SK-N-SH (cell line): ENCODE data around the gene IRAK2. TPM values are rescaled to one million over a fixed set of nuclear protein-coding genes. Genes with fewer than 3 reads are reported as not detected.

Experiments
- CTCF ChIA-PET: fragments of 300-600, 350-600 bp; formaldehyde crosslinking; extraction: SDS; loops from one replicate; lab custom pipeline; 2021; lab: Yijun Ruan, JAX
- POLR2A ChIA-PET: fragments of 350-600 bp; sonication (Branson Sonifier 250); formaldehyde crosslinking; extraction: SDS; loops from one replicate; lab custom pipeline; 2020; ENCODE audit warnings: antibody characterized with exemption, inconsistent platforms; lab: Yijun Ruan, JAX
- DNase-seq: peaks from one replicate; pipeline ENCODE4 v3.0.0; 2012
- H2AFZ ChIP-seq: fragments of 200-600 bp; sonication (generic); 2 replicates; pipeline ENCODE4 v1.8.1; 2016; ENCODE audit warnings: antibody characterized with exemption, mild to moderate bottlenecking, low read depth
- H3F3A ChIP-seq: fragments of 200-600 bp; sonication (generic); replicated peaks from 2 replicates; pipeline ENCODE3; 2016; ENCODE audit warnings: antibody characterized with exemption, mild to moderate bottlenecking; ENCODE audit not compliant: insufficient read depth
- H3K27ac ChIP-seq, 2 experiments: fragments of 200-500 bp in 1 of 2; fragments of 200-600 bp in 1 of 2; sonication (Bioruptor generic) in 1 of 2; sonication (generic), shearing (Covaris generic) in 1 of 2; 2 replicates each; pipeline versions ENCODE4 v1.5.1 to v1.6.1; 2014 to 2016; ENCODE audit warnings: low read depth in 2 of 2, inconsistent platforms in 1 of 2, low read length in 1 of 2, mild to moderate bottlenecking in 1 of 2, mixed read lengths in 1 of 2
- H3K27me3 ChIP-seq: fragments of 200-600 bp; sonication (generic), shearing (Covaris generic); 2 replicates; pipeline ENCODE4 v1.6.1; 2016; ENCODE audit warnings: mixed run types; ENCODE audit not compliant: insufficient read depth
- H3K36me3 ChIP-seq, 2 experiments: fragments of 200-500 bp in 1 of 2; fragments of 200-600 bp in 1 of 2; sonication (Bioruptor generic) in 1 of 2; sonication (generic) in 1 of 2; replicated peaks in 1 of 2; 2 replicates each; pipeline versions ENCODE3 to v1.5.1; 2014 to 2016; ENCODE audit warnings: low read length in 1 of 2, mild to moderate bottlenecking in 1 of 2; ENCODE audit not compliant: insufficient read depth in 2 of 2, control insufficient read depth in 1 of 2
- H3K4me1 ChIP-seq, 2 experiments: fragments of 200-500 bp in 1 of 2; fragments of 200-600 bp in 1 of 2; sonication (Bioruptor generic) in 1 of 2; sonication (generic), shearing (Covaris generic) in 1 of 2; 2 replicates each; pipeline versions ENCODE4 v1.5.1 to v1.6.1; 2014 to 2016; ENCODE audit warnings: low read depth in 1 of 2, low read length in 1 of 2, mixed run types in 1 of 2; ENCODE audit not compliant: insufficient read depth in 2 of 2, control insufficient read depth in 1 of 2
- H3K4me2 ChIP-seq: fragments of 200-600 bp; sonication (generic), shearing (Covaris generic); 2 replicates; pipeline ENCODE4 v1.6.1; 2017; ENCODE audit warnings: mixed run types
- H3K4me3 ChIP-seq, 2 experiments: fragments of 200-500 bp in 1 of 2; fragments of 200-600 bp in 1 of 2; sonication (Bioruptor generic) in 1 of 2; sonication (generic), shearing (Covaris generic) in 1 of 2; 2 replicates each; pipeline versions ENCODE4 v1.5.1 to v1.8.1; 2014 to 2016; ENCODE audit warnings: low read depth in 2 of 2, inconsistent platforms in 1 of 2, low read length in 1 of 2, mild to moderate bottlenecking in 1 of 2, mixed read lengths in 1 of 2, moderate library complexity in 1 of 2
- H3K79me2 ChIP-seq: fragments of 200-600 bp; sonication (generic); 2 replicates; pipeline ENCODE4 v1.8.1; 2017; ENCODE audit warnings: mild to moderate bottlenecking; ENCODE audit not compliant: insufficient read depth
- H3K9ac ChIP-seq: fragments of 200-600 bp; sonication (generic); 2 replicates; pipeline ENCODE4 v1.6.1; 2017; ENCODE audit warnings: mixed run types
- H3K9me2 ChIP-seq: fragments of 200-600 bp; sonication (generic); 2 replicates; pipeline ENCODE4 v1.6.1; 2017; ENCODE audit warnings: mixed run types
- H3K9me3 ChIP-seq: fragments of 200-600 bp; sonication (generic); 2 replicates; pipeline ENCODE4 v1.6.1; 2017; ENCODE audit warnings: mixed run types, mild to moderate bottlenecking, moderate library complexity
- H4K20me1 ChIP-seq: fragments of 200-600 bp; sonication (generic); 2 replicates; pipeline ENCODE4 v1.6.1; 2017; ENCODE audit warnings: mild to moderate bottlenecking, mixed run types; ENCODE audit not compliant: insufficient read depth
- CHD2 ChIP-seq: fragments of 150-350 bp; IDR thresholded peaks from 2 replicates; pipeline ENCODE4 v1.6.1; 2018; ENCODE audit warnings: low read length; ENCODE audit not compliant: partially characterized antibody
- CTCF ChIP-seq: fragments of 200-600 bp; sonication (generic); IDR thresholded peaks from 2 replicates; pipeline ENCODE4 v1.6.1; 2017; ENCODE audit warnings: antibody characterized with exemption, mild to moderate bottlenecking, moderate library complexity
- FOSL2 ChIP-seq: IDR thresholded peaks from 2 replicates; pipeline ENCODE4 v1.4.0; 2012; ENCODE audit warnings: low read depth, mild to moderate bottlenecking, moderate library complexity, borderline replicate concordance
- FOXJ3 ChIP-seq: sonication (generic); formaldehyde crosslinking; IDR thresholded peaks from 2 replicates; pipeline ENCODE4 v1.5.1; 2020; ENCODE audit warnings: mild to moderate bottlenecking, missing genetic modification reagents
- FOXM1 ChIP-seq: IDR thresholded peaks from 2 replicates; pipeline ENCODE4 v1.4.0; 2012; ENCODE audit warnings: low read depth, mild to moderate bottlenecking
- GABPA ChIP-seq: IDR thresholded peaks from 2 replicates; pipeline ENCODE4 v1.4.0; 2012; ENCODE audit warnings: low read depth, mild to moderate bottlenecking
- GATA2 ChIP-seq: sonication (generic); formaldehyde crosslinking; IDR thresholded peaks from 2 replicates; pipeline ENCODE4 v1.5.0; 2020; ENCODE audit warnings: mild to moderate bottlenecking, missing genetic modification reagents
- IRF3 ChIP-seq: fragments of 150-350 bp; IDR thresholded peaks from 2 replicates; pipeline ENCODE4 v1.6.1; 2016; ENCODE audit warnings: mild to moderate bottlenecking, low read depth, low read length
- MAX ChIP-seq: IDR thresholded peaks from 2 replicates; pipeline ENCODE4 v1.4.0; 2012; ENCODE audit warnings: low read depth
- PBX3 ChIP-seq: IDR thresholded peaks from 2 replicates; pipeline ENCODE4; 2012
- POLR2AphosphoS5 ChIP-seq: IDR thresholded peaks from 2 replicates; pipeline ENCODE4 v1.6.1; 2012; ENCODE audit warnings: low read depth, low read length
- RAD21 ChIP-seq: IDR thresholded peaks from 2 replicates; pipeline ENCODE4 v1.6.1; 2012; ENCODE audit warnings: mild to moderate bottlenecking, low read length
- RCOR1 ChIP-seq: fragments of 150-350 bp; IDR thresholded peaks from 2 replicates; pipeline ENCODE4 v1.6.1; 2017; ENCODE audit warnings: antibody characterized with exemption, low read length
- RFX5 ChIP-seq: IDR thresholded peaks from 2 replicates; pipeline ENCODE4 v1.6.1; 2012; ENCODE audit warnings: mild to moderate bottlenecking, improper control_type of control experiment, low read length
- TCF12 ChIP-seq: IDR thresholded peaks from 2 replicates; pipeline ENCODE4 v1.4.0; 2012
- TEAD4 ChIP-seq: IDR thresholded peaks from 2 replicates; pipeline ENCODE4 v1.4.0; 2012; ENCODE audit warnings: mild to moderate bottlenecking, borderline replicate concordance; ENCODE audit not compliant: insufficient read depth
- USF1 ChIP-seq: IDR thresholded peaks from 2 replicates; pipeline ENCODE4 v1.4.0; 2012; ENCODE audit warnings: low read depth, borderline replicate concordance
- USF2 ChIP-seq: fragments of 150-350 bp; IDR thresholded peaks from 2 replicates; pipeline ENCODE4 v1.6.1; 2017; ENCODE audit warnings: antibody characterized with exemption, low read length, low read depth, borderline replicate concordance
- WGBS: methylation state at CpG from one replicate; pipeline ENCODE4 v1.1.6; 2017; ENCODE audit warnings: low lambda C conversion rate; 5-methylcytosine and 5-hydroxymethylcytosine counted together
- polyA plus RNA-seq, 3 experiments: library from polyadenylated mRNA; depleted of rRNA; stranded (reverse); fragments of >200 nt; gene quantifications; 2 replicates each; pipeline ENCODE4 v1.2.3, GENCODE V29; 2012

Gene IRAK2
- polyA plus RNA-seq, 1 of the 3 experiments (the other 2 are of a cell fraction), result 7.7 TPM

GRCh38 chr3:10289787-10290355 lies 125.2 kb downstream of the IRAK2 start:
- Histone ChIP-seq H3K9me2 (no peaks in the 10 kb centered on the region), H3K27ac (no peak overlapping the region), H3K4me3 (no peak overlapping the region), H4K20me1 (no peaks in the 10 kb centered on the region), H3K9ac (no peak overlapping the region), H3K27me3 (no peaks in the 10 kb centered on the region), H2AFZ (no peak overlapping the region), H3K79me2 (no peaks in the 10 kb centered on the region), H3K9me3 (no peaks in the 10 kb centered on the region), H3K4me1 (peaks cover 0 to 6% of the 10 kb centered on the region in 2 experiments; a peak in 2 of 4 replicates), H3F3A (peaks cover 7% of the 10 kb centered on the region), H3K4me2 (no peak overlapping the region), H3K36me3 (peaks cover 10 to 26% of the 10 kb centered on the region in 2 experiments)
- DNase-seq, result no peak
- POLR2A ChIA-PET, result no interaction called here
- TF ChIP-seq GATA2 (no peak), TEAD4 (no peak), GABPA (no peak), RCOR1 (no peak), RFX5 (no peak), PBX3 (no peak), RAD21 (no peak), CTCF (no peak), USF1 (no peak), CHD2 (no peak), MAX (no peak), TCF12 (no peak)
- CTCF ChIA-PET, result interaction anchor here (0.9 to 1.4 kb wide), 6 partner anchors 16 to 449 kb away, joined by 3 to 5 read pairs (median 3); no protein-coding TSS in a partner anchor
- WGBS, result 100% methylated on average over 8 of the region's 9 CpGs

- Histone ChIP-seq H3K4me2 (no peak overlapping the region), H3K79me2 (no peaks in the 10 kb centered on the region), H3F3A (peaks cover 7% of the 10 kb centered on the region), H3K27me3 (no peaks in the 10 kb centered on the region), H4K20me1 (no peaks in the 10 kb centered on the region), H2AFZ (no peak overlapping the region), H3K27ac (no peak overlapping the region), H3K9ac (no peak overlapping the region), H3K4me3 (no peak overlapping the region), H3K9me3 (no peaks in the 10 kb centered on the region), H3K36me3 (peaks cover 12 to 23% of the 10 kb centered on the region in 2 experiments), H3K9me2 (no peaks in the 10 kb centered on the region), H3K4me1 (peaks cover 0 to 6% of the 10 kb centered on the region in 2 experiments; a peak in 2 of 4 replicates)
- WGBS, result 93% methylated on average over 14 of the region's 18 CpGs
- no peak for DNase-seq
- CTCF ChIA-PET, result interaction anchor here (0.9 to 1.4 kb wide), 5 partner anchors 15 to 448 kb away, joined by 3 to 5 read pairs (median 3); no protein-coding TSS in a partner anchor
- POLR2A ChIA-PET, result no interaction called here
- TF ChIP-seq RFX5, result no peak
- no peak for TF ChIP-seq FOXM1
- TF ChIP-seq USF2, result no peak
- no peak for TF ChIP-seq FOSL2
- no peak for TF ChIP-seq FOXJ3 (CRISPR knock-in tag)
- no peak for TF ChIP-seq CTCF
- TF ChIP-seq RCOR1, result no peak
- TF ChIP-seq POLR2AphosphoS5, result no peak
- no peak for TF ChIP-seq IRF3
Measured at GRCh38 chr3:10290481-10291176, 125.9 kb downstream of the IRAK2 start.
